Esophagus muscularis mucosa (tissue), 4 donors: ENCODE results near the gene ATP5PB.

Source experiments
- CTCF ChIP-seq, 3 experiments: fragments of 200-600 bp in 2 of 3; fragments of 450-650 bp in 1 of 3; sonication (generic) in 2 of 3; IDR thresholded peaks; one replicate each; pipeline ENCODE4 v1.5.1; 2017 to 2019; ENCODE audit warnings: antibody characterized with exemption in 3 of 3, mild to moderate bottlenecking in 2 of 3, moderate library complexity in 1 of 3
- EP300 ChIP-seq: sonication (generic); formaldehyde crosslinking; IDR thresholded peaks from one replicate; pipeline ENCODE4 v1.6.1; 2017; ENCODE audit warnings: antibody characterized with exemption
- POLR2AphosphoS5 ChIP-seq, 2 donors: sonication (generic); formaldehyde crosslinking; IDR thresholded peaks; one replicate each; pipeline ENCODE4 v1.6.1; 2017; ENCODE audit warnings: antibody characterized with exemption in 2 of 2

GRCh38 chr1:111399792-111400610 lies 49.3 kb upstream of the ATP5PB start:
- TF ChIP-seq CTCF (IDR thresholded peaks at IDR 0.05) (peak; percentile 68 to 76 (median 71)), POLR2AphosphoS5 (IDR thresholded peaks at IDR 0.05) (no peak), EP300 (no peak)
